Measurements from ENCODE around the gene DNAJA2.
A peak's percentile ranks its signal among the peaks of the same experiment; 100 is the strongest.
"Not testable (repeated sequence)": the region's sequence is repeated elsewhere in the genome, so short reads cannot be mapped to it uniquely, and the experiment has no call there.

DNAJA2 gene

DNA sequence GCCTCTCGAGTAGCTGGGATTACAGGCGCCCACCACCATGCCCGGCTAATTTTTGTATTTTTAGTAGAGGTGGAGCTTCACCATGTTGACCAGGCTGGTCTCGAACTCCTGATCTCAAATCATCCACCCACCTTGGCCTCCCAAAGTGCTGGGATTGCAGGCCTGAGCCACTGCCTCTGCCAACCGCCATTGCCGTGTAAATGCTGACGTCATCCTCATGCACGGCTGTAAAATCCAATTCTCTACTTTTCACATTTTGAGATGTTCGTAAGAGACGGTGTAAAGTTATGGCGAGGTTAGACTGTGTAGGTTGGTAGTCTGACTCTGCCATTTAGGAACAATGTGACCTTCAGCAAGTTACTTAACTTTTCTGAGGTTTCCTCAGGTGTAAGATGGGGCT, 1.7 kb upstream of the DNAJA2 start:
- no peak for DNase-seq (ENCODE audit: low read depth)

DNA sequence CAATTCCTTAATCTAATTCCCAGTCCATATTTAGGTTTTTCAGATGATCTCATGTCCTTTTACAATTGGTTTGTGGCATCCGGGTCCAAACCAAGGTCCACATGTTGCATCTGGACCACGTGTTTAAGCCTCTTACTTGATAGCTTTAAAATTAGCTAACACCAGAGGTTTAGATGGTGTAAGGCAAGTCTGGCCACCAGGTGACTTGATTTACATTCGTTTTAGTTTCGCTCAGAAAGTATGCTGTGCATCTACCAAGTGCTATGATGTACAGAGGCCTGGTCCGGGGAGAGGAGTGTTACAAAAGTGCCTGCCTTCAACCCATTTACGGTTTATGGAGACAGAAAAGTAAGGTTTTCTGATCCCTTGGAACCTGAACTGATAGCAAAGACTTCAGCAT, 878 bp upstream of the DNAJA2 start:
- no peak for DNase-seq (ENCODE audit: low read depth)

DNA sequence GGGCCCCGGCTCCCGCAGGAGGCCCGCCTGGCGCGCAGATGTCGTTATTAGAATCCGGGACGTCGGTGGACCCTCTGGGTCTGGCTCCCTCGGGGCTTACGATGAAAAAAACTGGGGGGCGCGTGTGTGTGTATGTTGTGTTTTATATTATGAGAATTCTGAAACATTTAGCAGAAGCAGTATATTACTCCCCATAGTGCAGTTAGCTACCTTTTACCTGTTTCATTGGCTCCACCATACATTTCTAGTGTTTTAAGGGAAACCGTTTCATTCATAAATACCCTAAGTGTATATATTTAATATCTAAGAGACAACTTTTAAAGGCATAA, 486 bp upstream of the DNAJA2 start:
- no peak for DNase-seq (ENCODE audit: low read depth)

DNA sequence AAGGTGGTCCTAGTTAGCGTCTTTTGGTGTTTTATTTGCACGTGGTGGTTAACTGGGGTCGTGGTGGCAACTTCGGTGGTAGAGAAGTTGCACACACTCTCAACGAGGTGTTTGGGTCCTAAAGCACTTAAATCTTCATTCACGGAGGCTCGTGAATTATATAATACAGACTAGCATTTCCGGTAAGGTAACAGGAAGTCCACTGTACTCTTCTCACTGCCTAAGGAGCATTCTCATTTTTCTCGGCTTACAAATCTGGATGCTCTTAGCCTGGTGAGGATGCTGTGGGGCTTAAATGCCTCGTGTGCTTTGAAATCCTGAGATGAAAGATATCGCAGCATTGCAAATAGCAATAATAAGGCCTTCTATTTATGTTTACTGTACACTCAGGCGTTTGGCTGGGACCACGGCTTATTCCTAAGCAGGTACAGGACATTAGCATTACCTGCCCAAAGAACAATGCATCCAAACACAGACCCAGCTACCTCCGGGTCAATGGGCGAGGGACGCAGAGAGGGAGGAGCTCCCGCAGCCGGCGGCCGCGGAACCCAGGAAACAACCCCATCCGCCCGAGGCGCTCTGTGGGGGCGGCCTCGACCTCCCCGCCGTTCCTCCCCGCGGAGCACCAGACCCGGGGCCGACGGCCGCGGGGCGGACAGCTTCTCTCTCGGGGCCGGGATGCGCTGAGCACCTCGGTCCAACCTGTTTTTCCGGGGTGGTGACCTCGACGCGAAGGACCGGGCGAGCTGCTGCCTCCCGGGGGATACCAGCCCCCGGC, 856 bp downstream of the DNAJA2 start:
- peak; percentile 8 for DNase-seq (ENCODE audit: low read depth)

DNA sequence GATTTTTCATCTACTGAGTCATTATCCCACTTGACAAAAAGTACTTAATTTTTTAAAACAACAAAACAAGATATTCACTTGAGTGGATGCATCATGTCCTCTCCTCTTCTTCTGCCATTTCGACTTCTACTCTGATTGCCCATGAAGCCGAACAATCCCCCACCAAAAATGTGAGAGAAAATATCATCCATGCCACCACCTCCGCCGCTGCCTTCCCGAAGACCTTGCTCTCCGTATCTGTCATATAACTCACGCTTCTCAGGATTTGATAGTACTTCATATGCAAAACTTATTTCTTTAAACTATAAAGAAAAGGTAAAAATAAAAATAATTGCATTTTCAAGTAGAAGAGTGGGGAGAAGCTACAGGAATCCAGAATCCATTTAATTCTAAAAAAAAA, 2.2 kb downstream of the DNAJA2 start:
- no peak for DNase-seq (ENCODE audit: low read depth)

DNA sequence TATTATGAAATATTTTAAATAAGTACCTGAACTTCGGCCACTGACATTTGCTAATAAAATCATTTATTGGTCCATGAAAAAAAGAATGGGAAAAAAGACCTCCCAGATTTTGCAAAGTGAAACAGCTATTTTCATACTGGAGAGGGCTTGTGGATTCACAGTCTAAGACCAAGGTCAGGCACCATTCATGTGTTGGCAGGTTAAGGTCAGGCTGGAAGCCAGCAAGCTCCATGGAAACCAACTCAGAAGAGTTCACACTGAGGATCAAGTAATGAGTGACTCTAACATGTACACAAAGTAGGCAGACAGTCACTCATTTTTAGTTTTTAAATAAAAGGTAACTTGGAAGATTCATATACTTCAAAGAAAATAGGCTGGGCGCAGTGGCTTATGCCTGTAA, 3.4 kb downstream of the DNAJA2 start:
- DNase-seq (ENCODE audit: low read depth) = no peak

DNA sequence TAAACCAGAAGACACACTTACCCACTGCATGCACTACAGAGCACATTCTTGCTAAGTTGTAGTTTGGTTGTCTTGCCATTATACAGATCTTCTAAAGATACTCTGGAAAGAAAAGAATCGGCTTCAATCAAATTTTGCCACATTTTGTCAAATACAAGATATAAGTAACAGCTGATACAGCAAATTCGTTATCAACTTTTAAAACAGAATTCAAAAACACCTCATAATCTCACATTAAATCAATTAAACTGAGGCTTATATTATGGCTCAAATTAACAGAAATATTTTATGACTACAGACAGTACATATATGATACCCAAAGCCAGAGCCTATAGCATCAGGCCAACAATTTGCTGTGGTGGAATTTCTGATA, 5.4 kb downstream of the DNAJA2 start:
- DNase-seq (ENCODE audit: low read depth) = no peak

DNA sequence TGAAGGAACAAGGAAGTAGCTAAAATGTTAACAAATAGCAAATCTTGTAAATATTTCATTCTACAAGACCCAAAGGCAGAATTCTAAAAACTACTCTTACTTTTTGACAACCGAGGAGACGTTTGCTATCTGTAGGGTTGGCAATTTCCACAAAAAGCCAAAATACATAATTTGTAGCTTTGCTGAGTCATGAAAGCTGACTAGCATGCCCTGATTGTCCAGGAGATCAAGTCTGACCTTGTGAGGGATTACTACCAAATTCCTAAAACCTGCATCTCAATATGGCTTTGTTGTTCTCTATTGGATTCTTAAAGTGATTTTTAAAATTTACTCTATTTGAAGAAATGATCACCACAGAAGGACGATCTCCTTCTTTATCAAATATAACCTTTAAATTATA, 10.8 kb downstream of the DNAJA2 start:
- DNase-seq (ENCODE audit: low read depth) = no peak

DNA sequence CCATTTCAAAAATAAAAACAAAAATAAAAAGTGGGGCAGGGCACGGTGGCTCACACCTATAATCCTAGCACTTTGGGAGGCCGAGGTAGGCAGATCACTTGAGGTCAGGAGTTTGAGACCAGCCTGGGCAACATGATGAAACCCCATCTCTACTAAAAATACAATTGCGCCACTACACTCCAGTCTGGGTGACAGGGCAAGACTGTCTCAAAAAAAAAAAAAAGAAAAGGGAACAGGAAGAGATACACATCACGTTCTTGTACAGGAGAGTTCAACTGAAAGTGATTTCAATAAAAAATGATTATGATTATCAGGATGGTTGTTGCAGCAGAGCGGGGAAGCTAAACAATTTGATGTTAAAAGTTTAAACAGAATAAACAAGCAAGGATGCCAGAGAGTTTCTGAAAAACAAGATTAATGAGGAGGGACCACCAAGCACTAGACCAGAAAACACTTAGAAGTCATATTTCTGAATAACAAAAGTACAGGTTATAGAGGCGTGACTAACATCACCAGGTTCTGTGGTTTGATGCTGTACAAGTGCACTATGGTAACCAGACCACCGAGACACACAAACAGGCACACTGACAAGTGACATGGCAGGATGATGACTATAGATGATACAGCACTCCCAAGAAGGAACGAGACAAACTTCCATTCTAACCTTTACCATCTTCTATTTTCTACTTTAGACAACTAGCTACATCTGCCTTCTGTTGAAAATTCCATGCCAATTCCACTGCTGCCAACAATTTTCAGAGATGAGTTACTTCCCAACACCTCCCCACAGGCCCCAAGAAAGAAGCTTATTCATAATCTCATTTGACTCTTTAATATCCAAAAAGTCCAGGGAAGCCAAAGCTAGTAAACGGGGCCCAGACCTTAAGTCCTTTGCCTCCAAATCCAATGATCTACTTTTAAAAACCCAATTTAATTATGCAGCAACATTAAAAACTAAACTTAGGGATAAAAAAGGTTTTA, 11.8 kb downstream of the DNAJA2 start:
- peak; percentile 15 for DNase-seq (ENCODE audit: low read depth)

DNA sequence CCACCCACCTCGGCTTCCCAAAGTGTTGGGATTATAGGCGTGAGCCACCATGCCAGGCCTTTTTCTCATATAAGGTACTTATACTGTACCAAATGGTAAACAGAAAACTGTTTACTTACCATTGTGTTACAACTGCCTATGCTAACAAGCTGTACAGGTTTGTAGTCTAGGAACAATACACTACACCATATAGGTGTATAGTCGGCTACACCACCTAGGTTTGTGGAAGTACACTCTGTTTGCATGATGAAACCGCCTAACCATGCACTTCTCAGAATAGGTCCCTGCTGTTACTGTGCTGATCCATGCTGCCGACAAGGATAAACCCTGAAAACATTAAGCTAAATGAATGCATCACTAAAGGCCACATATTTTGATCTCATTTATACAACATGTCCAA, 18.9 kb downstream of the DNAJA2 start:
- DNase-seq (ENCODE audit: low read depth) = no peak

DNA sequence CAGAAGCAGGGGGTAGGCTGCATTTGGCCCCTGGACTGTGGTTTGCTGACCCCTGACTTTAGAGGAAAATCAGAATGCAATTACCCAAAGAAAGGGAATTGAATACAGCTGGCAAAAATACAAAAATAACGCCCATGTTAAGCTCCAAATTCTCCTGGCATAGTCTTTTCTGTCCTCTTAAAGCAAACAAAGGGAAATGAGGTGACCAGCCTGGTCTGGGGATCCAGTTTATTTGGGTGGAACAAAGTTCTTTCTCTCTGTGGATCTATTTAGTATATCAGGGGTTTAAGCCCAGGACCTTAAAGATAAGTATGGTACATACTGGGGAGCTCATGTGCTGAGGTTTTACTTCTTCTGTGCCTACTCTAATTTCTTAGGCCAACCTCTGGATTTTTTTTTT, 23.5 kb downstream of the DNAJA2 start:
- no peak for DNase-seq (ENCODE audit: low read depth)

DNA sequence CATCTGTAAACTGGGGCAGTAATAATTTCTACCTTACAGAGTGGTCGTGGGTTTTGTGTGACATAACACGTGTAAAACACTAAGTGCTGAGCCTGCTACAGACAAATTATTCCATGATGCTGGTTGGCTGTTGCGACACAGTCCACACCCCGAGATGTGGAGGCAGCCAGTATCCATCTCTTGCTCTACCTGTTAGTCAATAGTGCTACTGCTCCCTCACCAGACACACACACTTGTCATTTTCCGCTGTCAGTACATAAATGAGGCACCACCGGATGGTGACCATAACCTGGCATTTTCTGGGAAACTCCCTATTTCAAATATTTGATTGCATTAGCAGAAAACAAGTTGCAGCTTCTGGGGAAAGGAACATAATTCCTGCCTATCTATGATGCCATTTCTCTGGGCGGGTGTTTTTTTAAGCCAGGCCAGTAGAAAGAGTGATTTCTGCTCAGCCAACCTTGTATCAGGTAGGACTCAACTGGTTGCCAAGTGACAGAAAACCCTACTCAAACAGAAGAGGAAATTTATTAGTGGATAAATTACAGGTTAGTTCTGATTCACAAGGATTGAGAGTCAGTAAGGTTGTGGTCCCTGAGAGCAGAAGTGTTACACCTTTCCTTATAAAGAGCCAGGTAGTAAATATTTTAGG, 24.1 kb downstream of the DNAJA2 start:
- DNase-seq (ENCODE audit: low read depth) = no peak

DNA sequence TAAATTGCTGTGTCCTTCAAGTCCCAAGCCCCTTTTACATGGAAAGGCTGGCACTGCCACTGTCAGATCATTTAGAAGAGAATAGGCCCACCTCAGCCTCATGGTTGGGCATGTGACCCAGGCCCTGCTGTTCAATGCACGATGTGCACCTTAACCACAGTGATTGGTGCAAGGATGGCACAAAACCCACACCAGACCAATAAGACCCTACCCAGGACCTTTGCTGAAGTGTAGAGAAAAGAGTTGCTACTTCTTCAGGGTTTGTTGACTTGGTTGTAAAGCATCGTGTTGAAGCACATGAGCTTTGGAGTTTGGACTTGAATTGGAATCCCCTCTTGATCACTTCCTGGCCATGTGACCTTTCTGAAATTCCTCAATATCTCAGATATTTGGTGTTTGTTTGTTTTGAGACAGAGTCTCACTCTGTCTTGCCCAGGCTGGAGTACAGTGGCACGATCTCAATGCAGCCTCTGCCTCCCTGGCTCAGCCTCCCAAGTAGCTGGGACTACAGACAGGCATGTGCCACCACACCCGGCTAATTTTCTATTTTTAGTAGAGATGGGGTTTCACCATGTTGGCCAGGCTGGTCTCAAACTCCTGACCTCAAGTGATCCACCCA, 24.8 kb downstream of the DNAJA2 start:
- no peak for DNase-seq (ENCODE audit: low read depth)

DNA sequence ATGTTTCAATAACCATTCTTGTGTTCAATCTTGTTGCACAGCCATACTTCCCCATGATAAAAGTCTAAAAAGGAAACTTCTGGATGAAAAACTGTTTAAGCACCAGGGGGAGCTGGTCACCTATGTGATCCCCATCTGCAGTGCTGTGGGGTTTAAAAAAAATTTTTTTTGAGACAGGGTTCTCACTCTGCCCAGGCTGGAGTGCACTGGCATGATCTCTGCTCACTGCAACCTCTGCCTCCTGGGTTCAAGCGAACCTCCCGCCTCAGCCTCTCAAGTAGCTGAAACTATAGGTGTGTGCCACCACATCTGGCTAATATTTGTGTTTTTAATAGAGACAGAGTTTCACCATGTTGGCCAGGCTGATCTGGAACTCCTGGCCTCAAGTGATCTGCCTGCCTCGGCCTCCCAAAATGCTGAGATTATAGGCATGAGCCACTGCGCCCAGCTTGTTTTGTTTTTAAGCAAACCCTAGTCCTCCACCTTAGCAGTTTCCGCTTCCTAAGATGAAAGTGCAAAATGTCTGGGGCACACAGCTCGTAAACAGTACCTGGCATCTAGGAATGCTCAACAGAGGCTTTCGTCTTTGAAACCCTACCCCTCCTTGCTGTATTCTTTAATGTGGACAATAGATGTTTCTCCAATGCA, 25.4 kb downstream of the DNAJA2 start:
- no peak for DNase-seq (ENCODE audit: low read depth)

DNA sequence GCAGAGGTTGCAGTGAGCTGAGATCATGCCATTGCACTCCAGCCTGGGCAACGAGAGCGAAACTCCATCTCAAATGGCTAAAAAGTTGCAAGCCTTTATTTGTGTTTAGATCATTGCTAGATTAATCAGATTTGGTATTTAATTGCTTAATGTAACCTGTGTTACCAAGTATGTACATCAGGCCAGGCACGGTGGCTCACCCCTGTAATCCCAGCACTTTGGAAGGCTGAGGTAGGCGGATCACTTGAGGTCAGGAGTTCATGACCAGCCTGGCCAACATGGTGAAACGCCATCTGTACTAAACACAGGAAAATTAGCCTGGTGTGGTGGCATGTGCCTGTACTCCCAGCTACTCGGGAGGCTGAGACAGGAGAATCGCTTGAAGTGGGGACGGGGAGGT, 28.8 kb downstream of the DNAJA2 start:
- not testable (repeated sequence) for DNase-seq (ENCODE audit: low read depth)

DNA sequence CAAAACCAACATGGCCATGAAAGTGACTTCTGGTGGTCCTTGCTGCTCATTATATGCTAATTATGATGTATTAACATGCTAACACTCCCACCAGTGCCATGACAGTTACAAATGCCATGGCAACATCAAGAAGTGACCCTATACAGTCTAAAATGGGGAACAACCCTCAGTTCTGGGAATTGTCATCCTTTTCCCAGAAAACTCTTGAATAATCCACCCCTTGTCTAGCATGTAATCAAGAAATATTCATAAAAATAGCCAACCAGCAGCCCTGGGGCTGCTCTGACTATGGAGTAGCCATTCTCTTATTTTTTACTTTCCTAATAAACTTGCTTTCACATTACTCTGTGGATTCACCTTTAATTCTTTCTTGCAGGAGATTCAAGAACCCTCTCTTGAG, 35.9 kb downstream of the DNAJA2 start:
- DNase-seq (ENCODE audit: low read depth) = no peak

DNA sequence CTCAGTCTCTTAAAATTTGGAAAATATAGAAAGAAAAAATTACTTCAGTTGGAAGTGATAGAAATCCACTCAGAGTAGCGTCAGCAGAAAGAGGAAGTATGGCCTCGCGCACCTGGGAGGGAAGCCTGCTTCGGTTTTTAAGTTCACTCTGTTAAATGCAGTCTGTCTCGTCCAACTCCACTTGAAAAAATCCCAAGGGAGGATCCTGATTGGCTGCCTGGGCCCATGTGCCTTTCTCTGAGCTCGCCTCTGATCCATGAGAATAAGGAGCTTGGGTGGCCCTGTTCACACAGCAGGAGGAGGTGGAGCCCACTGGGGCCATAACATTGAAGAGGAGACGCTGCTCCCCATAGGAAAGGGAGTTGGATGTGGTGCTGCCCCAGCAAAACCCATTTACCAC, 40.7 kb downstream of the DNAJA2 start:
- DNase-seq (ENCODE audit: low read depth) = no peak

DNA sequence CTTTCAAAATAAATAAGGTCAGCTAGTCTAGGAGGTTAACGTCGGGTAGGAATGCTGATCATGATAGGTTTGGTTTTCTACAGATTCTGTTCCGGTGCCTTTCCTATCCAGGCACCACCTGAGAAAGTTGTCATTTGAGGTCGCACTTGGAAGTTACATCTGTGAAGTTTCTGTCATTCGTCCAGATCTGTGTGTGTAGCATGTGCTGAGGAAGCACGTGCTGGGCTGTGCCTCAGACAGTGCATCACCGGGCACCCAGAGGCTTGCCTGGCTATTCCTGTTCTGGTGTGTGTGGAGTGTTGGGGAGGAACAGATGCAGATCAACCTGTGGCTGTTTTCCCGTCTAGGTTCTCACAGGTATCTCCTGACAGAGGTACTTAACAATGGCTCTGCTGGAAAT, 42.6 kb downstream of the DNAJA2 start:
- DNase-seq (ENCODE audit: low read depth) = no peak

DNA sequence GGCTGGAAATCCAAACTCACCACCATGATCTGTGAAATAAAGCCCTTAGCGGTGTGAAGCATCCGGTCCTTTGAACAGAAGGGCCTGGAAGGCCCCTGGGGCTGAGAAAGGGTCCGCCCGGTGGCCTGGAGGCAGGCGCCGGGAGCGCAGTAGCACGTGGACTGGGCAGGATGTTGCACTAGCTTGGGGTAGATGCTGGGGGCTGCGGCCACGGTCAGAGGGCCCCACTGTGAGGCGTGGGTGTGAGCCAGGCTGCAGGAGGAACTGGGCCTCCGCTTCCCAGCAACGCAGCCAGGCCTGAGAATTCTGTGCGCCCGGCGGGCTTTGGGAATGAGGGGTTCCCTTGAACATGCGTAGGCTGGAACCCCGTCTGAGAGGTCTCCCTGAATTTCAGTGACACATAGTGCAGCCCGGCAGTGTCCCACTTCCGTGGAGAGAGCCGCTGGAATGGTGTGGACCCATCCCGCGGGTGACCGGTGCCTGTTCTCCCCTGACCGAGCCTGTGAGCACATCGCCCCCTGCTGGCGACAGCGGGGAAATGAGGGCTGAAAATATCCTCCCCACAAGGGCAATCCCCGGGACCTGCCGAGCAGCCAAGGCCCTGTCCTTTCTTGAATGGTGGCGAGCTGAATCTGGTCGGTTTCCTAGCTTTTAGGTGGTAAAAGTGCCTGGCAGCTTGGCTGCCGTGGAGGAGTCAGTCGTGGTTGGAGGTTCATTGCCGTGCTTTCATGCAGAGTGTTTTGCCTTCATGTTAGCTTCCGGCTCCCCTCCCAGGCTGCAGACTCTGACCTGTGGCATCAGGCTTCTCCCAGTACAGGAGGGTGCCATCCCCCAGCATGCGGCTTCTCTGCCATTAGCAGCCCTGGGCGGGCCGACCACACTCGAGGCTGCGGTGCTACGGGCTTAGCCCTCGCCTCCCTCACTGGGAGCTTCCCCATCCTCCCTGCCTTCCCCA, 43.8 kb downstream of the DNAJA2 start:
- peak; percentile 26 for DNase-seq (ENCODE audit: low read depth)

DNA sequence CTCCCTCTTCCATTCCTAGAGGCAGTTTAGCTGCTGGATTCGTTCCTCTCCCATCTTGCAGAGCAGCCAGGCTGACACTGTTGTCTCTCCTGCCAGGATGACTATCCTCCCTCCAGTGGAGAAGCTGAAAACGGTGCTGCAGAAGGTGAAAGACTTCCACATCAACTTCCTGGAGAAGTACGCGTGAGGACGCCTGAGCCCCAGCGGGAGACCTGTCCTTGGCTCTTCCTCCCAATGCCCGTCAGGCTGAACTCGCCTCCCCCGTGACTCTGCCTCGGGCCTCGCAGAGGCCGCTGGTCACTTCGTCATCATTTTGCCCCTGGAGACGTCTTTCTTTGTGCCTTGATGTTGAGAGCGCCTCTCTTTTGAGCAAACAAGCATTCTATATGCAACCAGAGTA, 44.7 kb downstream of the DNAJA2 start:
- DNase-seq (ENCODE audit: low read depth) = no peak

DNA sequence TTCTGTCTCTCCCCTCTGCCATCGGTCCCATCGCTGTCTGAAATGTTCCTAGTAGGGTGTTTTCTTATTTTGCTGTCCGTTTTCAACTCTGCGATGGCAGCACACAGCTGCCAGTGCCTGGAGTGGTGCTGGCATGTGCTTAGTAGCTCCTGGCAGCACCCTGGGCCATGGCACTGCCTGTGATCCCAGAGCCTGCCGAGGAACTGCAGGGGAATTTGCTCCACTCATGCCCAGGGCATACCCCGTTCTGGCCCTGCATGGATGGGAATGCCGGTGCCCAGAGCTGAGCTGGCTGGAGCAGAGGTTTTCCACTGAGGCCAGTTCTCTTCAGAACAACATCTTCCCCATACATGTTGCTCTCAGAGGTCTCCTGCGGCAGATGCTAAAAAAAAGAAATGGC, 46.2 kb downstream of the DNAJA2 start:
- no peak for DNase-seq (ENCODE audit: low read depth)
